Esophagus muscularis mucosa (tissue), 4 donors: Measurements from ENCODE around the gene FMR1NB. TPM values are rescaled to one million over a fixed set of nuclear protein-coding genes. Genes with fewer than 3 reads are reported as not detected.

Source experiments
- DNase-seq: peaks from one replicate; pipeline ENCODE4 v3.0.0-alpha.2; 2017; ENCODE audit errors: extremely low spot score
- H3K27ac ChIP-seq, 4 donors: fragments of 200-600 bp; sonication (generic); replicated peaks in 1 of 4; 1 replicate in 3 of 4; 2 replicates in 1 of 4; pipeline ENCODE4 v1.5.1; 2016 to 2019; ENCODE audit warnings: mild to moderate bottlenecking in 1 of 4
- H3K27me3 ChIP-seq, 4 donors: fragments of 200-600 bp; sonication (generic); one replicate each; pipeline versions ENCODE4 v1.5.1 to v1.6.0; 2016 to 2019
- H3K36me3 ChIP-seq, 4 donors: fragments of 200-600 bp; sonication (generic); one replicate each; pipeline ENCODE4 v1.5.1; 2016 to 2019
- H3K4me1 ChIP-seq, 4 donors: fragments of 200-600 bp; sonication (generic); one replicate each; pipeline ENCODE4 v1.5.1; 2016 to 2019
- H3K4me3 ChIP-seq, 4 donors: fragments of 200-600 bp; sonication (generic); 1 replicate in 2 of 4; 2 replicates in 2 of 4; pipeline ENCODE4 v1.5.1; 2016 to 2019; ENCODE audit warnings: mild to moderate bottlenecking in 4 of 4, moderate library complexity in 1 of 4
- H3K9me3 ChIP-seq, 4 donors: fragments of 200-600 bp; sonication (generic); 1 replicate in 3 of 4; 2 replicates in 1 of 4; pipeline ENCODE4 v1.5.1; 2016 to 2019
- CTCF ChIP-seq, 3 experiments: fragments of 200-600 bp in 2 of 3; fragments of 450-650 bp in 1 of 3; sonication (generic) in 2 of 3; IDR thresholded peaks; one replicate each; pipeline ENCODE4 v1.5.1; 2017 to 2019; ENCODE audit warnings: antibody characterized with exemption in 3 of 3, mild to moderate bottlenecking in 2 of 3, moderate library complexity in 1 of 3
- EP300 ChIP-seq: sonication (generic); formaldehyde crosslinking; IDR thresholded peaks from one replicate; pipeline ENCODE4 v1.6.1; 2017; ENCODE audit warnings: antibody characterized with exemption
- POLR2A ChIP-seq: fragments of 450-650 bp; IDR thresholded peaks from one replicate; pipeline ENCODE4 v1.6.1; 2017; ENCODE audit warnings: antibody characterized with exemption, moderate library complexity, mild to moderate bottlenecking, low read depth
- POLR2AphosphoS5 ChIP-seq, 2 donors: sonication (generic); formaldehyde crosslinking; IDR thresholded peaks; one replicate each; pipeline ENCODE4 v1.6.1; 2017; ENCODE audit warnings: antibody characterized with exemption in 2 of 2
- WGBS: methylation state at CpG from one replicate; pipeline ENCODE4 v1.1.5; 2018; 5-methylcytosine and 5-hydroxymethylcytosine counted together
- intact Hi-C: fragments of 100-400 bp; cut with DNase I; formaldehyde crosslinking; loops from one replicate; pipeline ENCODE4 v1.15.1; 2023
- total RNA-seq, 4 donors: library from RNA; depleted of rRNA; stranded (reverse); fragments of >200 nt; gene quantifications; one replicate each; pipeline versions ENCODE4 v1.1.0 to v1.2.1, GENCODE V29; 2016

FMR1NB gene
- total RNA-seq: not detected

DNA sequence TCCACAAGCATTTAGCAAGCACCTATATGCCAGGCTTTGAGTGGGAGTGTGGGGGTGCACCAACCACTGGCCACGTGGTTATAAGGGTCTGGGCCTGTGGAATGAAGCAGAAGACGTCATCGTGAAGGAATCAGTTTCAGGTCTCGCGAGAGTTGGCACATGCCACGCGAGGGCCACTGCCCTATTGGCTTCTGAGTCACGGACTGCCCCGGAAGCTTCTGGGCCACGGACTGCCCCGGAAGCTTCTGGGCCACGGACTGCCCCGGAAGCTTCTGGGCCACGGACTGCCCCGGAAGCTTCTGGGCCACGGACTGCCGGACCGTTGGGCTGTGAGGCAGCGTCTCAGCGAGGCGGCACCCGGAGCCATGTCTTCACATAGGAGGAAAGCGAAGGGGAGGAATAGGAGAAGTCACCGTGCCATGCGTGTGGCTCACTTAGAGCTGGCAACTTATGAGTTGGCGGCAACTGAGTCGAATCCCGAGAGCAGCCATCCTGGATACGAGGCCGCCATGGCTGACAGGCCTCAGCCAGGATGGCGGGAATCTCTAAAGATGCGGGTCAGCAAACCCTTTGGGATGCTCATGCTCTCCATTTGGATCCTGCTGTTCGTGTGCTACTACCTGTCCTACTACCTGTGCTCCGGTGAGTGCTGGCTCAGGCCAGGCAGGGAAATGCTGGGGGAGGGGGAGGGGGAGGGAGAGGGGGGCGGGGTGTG lies at the start of gene FMR1NB:
Gene FMR1NB, plus strand, starts transcription at position 300 of the 715 bp plus-strand sequence. Its CDS starts 66 bp downstream, at position 366.
- no peak for DNase-seq
- intact Hi-C loops: no loop called here
- Histone ChIP-seq H3K9me3 (no peaks in the 10 kb centered on the region), H3K27ac (no peak within 1 kb of the TSS), H3K27me3 (no peaks in the 10 kb centered on the region), H3K36me3 (no peaks in the 10 kb centered on the region), H3K4me1 (no peaks in the 10 kb centered on the region), H3K4me3 (no peak within 1 kb of the TSS)
- whole genome bisulfite sequencing: 90% methylated on average over 27 of the region's 35 CpGs
- no peak for TF ChIP-seq CTCF (IDR thresholded peaks at IDR 0.05)
- no peak for TF ChIP-seq POLR2A
- no peak for TF ChIP-seq POLR2AphosphoS5 (IDR thresholded peaks at IDR 0.05)
- no peak for TF ChIP-seq EP300

GRCh38 chrX:147933815-147934214 lies 47.3 kb upstream of the FMR1NB start:
- TF ChIP-seq POLR2A (no peak), CTCF (IDR thresholded peaks at IDR 0.05) (no peak), POLR2AphosphoS5 (IDR thresholded peaks at IDR 0.05) (no peak), EP300 (no peak)
- 94% methylated on average over 1 of the region's 1 CpG for WGBS
- Histone ChIP-seq H3K4me1 (no peaks in the 10 kb centered on the region), H3K27ac (no peak overlapping the region), H3K27me3 (no peaks in the 10 kb centered on the region), H3K4me3 (no peak overlapping the region), H3K36me3 (peaks cover 0 to 55% (median 15%) of the 10 kb centered on the region in 4 donors), H3K9me3 (no peaks in the 10 kb centered on the region)
- intact Hi-C loops: no loop called here
- DNase-seq: no peak

- peaks cover 0 to 50% (median 14%) of the 10 kb centered on the region in 4 donors for H3K36me3 ChIP-seq
Observed at GRCh38 chrX:147935156-147935758, 45.9 kb upstream of the FMR1NB start.

DNA sequence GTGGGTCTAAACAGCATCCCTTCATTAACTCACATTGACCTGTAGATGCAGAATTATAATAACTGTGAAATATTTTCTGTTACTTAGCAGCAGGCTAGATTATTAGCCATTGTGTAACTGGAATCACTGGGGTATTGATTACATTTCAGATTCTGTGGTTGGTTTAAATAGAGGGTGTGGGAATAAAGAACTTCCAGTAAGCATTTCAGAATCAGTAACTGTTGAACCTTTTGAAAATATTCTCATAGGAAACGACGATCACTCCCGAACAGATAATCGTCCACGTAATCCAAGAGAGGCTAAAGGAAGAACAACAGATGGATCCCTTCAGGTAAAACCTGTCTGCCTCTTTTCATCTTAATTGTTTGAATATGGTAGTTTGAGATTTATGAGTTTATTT lies 35.9 kb upstream of the FMR1NB start:
- Histone ChIP-seq H3K27me3 (no peaks in the 10 kb centered on the region), H3K27ac (no peak overlapping the region), H3K9me3 (no peaks in the 10 kb centered on the region), H3K36me3 (peaks cover 4 to 76% (median 35%) of the 10 kb centered on the region in 4 donors), H3K4me3 (no peak overlapping the region), H3K4me1 (no peaks in the 10 kb centered on the region)
- intact Hi-C loops: no loop called here
- 90% methylated on average over 5 of the region's 5 CpGs for WGBS
- no peak for TF ChIP-seq POLR2AphosphoS5 (IDR thresholded peaks at IDR 0.05)
- no peak for DNase-seq

More at GRCh38 chrX:147935156-147935758, 45.9 kb upstream of the FMR1NB start:
- no peak overlapping the region for H3K27ac ChIP-seq
- no peaks in the 10 kb centered on the region for H3K27me3 ChIP-seq
- no peak for DNase-seq
- H3K9me3 ChIP-seq: no peaks in the 10 kb centered on the region
- 69% methylated on average over 3 of the region's 3 CpGs for WGBS
- intact Hi-C loops: no loop called here
- H3K4me3 ChIP-seq: no peak overlapping the region
- TF ChIP-seq POLR2A (no peak), POLR2AphosphoS5 (IDR thresholded peaks at IDR 0.05) (no peak), EP300 (no peak), CTCF (IDR thresholded peaks at IDR 0.05) (no peak)
- H3K4me1 ChIP-seq: no peaks in the 10 kb centered on the region

DNA sequence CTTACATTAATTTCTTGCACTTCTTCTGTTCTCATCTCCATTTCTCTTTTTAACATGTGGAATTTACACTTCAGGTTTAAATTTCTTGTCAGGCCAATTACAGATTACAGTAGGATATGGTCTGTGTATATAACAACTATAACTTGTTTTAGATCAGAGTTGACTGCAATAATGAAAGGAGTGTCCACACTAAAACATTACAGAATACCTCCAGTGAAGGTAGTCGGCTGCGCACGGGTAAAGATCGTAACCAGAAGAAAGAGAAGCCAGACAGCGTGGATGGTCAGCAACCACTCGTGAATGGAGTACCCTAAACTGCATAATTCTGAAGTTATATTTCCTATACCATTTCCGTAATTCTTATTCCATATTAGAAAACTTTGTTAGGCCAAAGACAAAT lies 32.6 kb upstream of the FMR1NB start:
- 90% methylated on average over 7 of the region's 7 CpGs for WGBS
- no peak overlapping the region for H3K27ac ChIP-seq
- TF ChIP-seq EP300: no peak
- no peaks in the 10 kb centered on the region for H3K9me3 ChIP-seq
- H3K27me3 ChIP-seq: no peaks in the 10 kb centered on the region
- H3K4me1 ChIP-seq: no peaks in the 10 kb centered on the region
- DNase-seq: no peak
- intact Hi-C loops: no loop called here
- H3K4me3 ChIP-seq: no peak overlapping the region
- H3K36me3 ChIP-seq: peaks cover 4 to 54% (median 29%) of the 10 kb centered on the region in 4 donors
